Endothelial cell (in vitro differentiated cells): ENCODE results near the gene LETM1. TPM values are rescaled to one million over a fixed set of nuclear protein-coding genes. Genes with fewer than 3 reads are reported as not detected.

Experiments
- DNase-seq: peaks from one replicate; pipeline ENCODE4 v3.0.0; 2021; ENCODE audit warnings: low spot score
- H3K27ac Mint-ChIP-seq: one replicate; pipeline ENCODE4 v1.8.0; 2021; ENCODE audit warnings: mixed read lengths, inconsistent platforms; ENCODE audit not compliant: unreplicated experiment
- H3K27me3 Mint-ChIP-seq: one replicate; pipeline ENCODE4 v1.8.0; 2021; ENCODE audit warnings: mild to moderate bottlenecking, moderate library complexity, mixed read lengths, inconsistent platforms; ENCODE audit not compliant: unreplicated experiment
- H3K36me3 Mint-ChIP-seq: one replicate; pipeline ENCODE4 v1.8.0; 2021; ENCODE audit warnings: mild to moderate bottlenecking, low read depth, mixed read lengths, inconsistent platforms; ENCODE audit not compliant: unreplicated experiment
- H3K4me1 Mint-ChIP-seq: one replicate; pipeline ENCODE4 v1.8.0; 2021; ENCODE audit warnings: mild to moderate bottlenecking, mixed read lengths, inconsistent platforms; ENCODE audit not compliant: unreplicated experiment
- H3K4me3 Mint-ChIP-seq: one replicate; pipeline ENCODE4 v1.8.0; 2021; ENCODE audit warnings: mild to moderate bottlenecking, mixed read lengths, inconsistent platforms; ENCODE audit not compliant: unreplicated experiment
- H3K9me3 Mint-ChIP-seq: one replicate; pipeline ENCODE4 v1.8.0; 2021; ENCODE audit warnings: mixed read lengths, inconsistent platforms; ENCODE audit not compliant: unreplicated experiment
- total RNA-seq: library from RNA; stranded (reverse); fragmentation: NEBNext Ultra II Directional; extraction: Animal tissue kit (Norgen Biotek cat#: 25700); gene quantifications from one replicate; pipeline ENCODE4 v1.2.1, GENCODE V29; 2021; ENCODE audit not compliant: unreplicated experiment
- TF ChIP-seq, protein P1 (sequence below): fragments of 200-600 bp; sonication (generic); IDR thresholded peaks from one replicate; pipeline ENCODE4 v1.5.0; 2021; ENCODE audit warnings: antibody characterized with exemption; ENCODE audit not compliant: unreplicated experiment

Gene LETM1
- total RNA-seq, 1 donor from 2014 or later = 37.1 TPM

DNA sequence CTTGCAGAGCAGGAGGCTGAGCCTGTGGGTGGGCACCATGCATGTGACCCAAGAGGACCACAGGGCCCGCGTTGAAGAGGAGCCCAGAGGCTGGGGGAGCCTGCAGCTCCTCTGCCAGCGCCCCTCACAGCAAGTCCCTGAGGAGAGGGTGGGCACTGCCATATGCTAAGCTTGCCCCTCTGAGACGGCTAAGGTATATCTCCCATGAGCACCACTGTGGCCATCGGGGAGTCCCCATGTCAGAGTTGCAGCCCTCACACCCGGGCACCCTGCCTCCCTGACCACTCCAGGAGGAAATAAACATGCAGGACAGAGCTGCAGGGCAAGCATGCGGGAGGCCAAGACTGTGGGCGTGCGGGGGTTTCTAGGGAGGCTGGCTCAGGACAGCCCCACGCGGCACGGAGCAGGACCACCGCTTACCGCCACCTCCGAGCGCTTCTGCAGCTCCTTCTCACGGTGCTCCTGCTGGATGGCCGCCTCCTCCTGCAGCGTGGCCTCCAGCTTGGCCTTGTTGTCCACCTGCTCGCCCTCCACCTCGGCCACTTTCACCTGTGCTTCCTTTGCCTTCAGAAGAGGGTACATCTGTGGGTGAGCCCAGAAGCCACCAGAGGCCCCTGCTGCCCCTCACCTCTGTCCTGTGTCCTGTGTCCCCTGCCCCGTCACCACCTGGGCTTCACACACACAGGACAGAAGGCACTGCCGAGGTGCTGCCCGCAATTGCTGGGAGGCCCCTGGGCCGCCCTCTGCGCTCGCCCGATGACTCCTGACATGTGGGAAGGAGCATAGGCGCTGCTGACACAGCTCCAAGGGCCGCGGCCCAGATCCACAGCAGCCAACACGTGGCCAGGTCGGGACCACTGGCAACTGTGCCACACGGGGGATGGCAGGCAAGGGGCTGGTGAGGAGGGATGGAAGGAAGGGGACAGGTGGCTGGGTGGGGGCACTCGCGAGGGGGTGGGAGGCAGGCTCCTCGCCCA is 33.1 kb downstream of the LETM1 start:
- Mint-ChIP-seq H3K9me3 (no peaks in the 10 kb centered on the region), H3K27ac (no peak overlapping the region), H3K36me3 (peaks cover 36% of the 10 kb centered on the region)

DNA sequence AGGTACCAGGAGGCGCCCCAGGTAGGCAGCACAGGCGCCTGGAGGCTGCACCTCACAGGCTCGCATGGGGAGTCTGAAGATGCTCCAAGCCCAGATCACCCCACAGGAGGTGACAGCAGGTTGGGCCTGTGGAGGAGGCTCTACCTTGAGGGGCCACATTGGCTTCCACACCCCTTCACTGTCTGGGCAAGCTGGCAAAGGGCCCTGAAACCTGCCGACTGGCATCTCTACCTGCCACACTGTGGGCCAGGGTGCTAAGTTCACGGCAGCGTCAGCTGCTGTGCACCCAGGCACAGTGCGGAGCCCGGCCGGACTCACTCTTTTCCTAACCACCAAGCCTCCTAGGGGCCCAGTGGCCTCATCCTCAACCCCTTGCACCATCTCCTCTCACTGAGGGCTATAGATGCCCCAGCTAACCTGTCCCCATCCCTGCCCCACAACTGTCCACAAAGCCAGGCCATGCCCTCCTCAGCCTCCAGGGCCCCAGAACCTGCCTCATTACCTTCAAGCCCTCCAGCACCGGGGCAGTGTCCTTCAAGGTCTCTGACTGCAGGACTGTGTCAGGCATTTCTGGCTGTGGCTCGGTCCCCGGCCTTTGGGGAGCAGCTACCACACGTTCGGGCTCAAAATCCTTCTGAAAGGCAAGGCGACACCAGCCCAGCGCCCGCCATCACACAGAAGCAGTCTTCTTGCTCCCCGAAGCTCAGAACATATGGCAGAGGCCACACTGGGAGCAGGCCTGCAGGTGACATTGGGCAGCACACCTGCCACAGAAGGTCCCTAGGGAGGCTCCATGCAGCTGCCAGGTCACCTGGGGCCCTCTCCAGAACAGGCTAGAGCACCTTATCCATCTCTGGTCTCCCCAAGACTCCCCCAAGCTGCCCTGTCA is 34.0 kb downstream of the LETM1 start:
- Mint-ChIP-seq H3K27me3 (peaks cover 6% of the 10 kb centered on the region), H3K4me1 (peaks cover 3% of the 10 kb centered on the region), H3K4me3 (no peak overlapping the region), H3K9me3 (no peaks in the 10 kb centered on the region), H3K27ac (no peak overlapping the region), H3K36me3 (peaks cover 34% of the 10 kb centered on the region)
- TF ChIP-seq, protein P1, sequence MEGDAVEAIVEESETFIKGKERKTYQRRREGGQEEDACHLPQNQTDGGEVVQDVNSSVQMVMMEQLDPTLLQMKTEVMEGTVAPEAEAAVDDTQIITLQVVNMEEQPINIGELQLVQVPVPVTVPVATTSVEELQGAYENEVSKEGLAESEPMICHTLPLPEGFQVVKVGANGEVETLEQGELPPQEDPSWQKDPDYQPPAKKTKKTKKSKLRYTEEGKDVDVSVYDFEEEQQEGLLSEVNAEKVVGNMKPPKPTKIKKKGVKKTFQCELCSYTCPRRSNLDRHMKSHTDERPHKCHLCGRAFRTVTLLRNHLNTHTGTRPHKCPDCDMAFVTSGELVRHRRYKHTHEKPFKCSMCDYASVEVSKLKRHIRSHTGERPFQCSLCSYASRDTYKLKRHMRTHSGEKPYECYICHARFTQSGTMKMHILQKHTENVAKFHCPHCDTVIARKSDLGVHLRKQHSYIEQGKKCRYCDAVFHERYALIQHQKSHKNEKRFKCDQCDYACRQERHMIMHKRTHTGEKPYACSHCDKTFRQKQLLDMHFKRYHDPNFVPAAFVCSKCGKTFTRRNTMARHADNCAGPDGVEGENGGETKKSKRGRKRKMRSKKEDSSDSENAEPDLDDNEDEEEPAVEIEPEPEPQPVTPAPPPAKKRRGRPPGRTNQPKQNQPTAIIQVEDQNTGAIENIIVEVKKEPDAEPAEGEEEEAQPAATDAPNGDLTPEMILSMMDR = no peak
- DNase-seq = no peak

More for the DNA sequence above, 33.1 kb downstream of the LETM1 start:
- no peak for DNase-seq
- peaks cover 4% of the 10 kb centered on the region for H3K4me1 Mint-ChIP-seq
- H3K27me3 Mint-ChIP-seq = peaks cover 6% of the 10 kb centered on the region
- H3K4me3 Mint-ChIP-seq = no peak overlapping the region
- TF ChIP-seq, protein P1 = no peak

DNA sequence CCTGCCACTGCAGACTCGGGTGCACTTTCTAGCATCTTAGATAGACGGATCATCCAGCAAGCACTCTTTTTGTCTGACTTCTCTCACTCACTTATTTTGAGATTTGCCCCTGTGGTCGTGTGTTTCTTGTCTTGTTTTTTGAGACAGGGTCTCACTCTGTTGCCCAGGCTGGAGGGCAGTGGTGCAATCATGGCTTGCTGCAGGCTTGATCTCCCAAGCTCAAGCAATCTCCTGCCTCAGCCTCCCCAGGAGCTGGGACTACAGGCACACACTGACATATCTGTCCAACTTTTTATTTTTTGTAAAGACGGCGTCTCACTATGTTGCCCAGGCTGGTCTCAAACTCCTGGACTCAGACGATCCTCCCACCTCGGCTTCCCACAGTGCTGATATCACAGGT is 36.1 kb downstream of the LETM1 start:
- peaks cover 3% of the 10 kb centered on the region for H3K4me1 Mint-ChIP-seq
- TF ChIP-seq, protein P1 = no peak
- peaks cover 25% of the 10 kb centered on the region for H3K36me3 Mint-ChIP-seq
- no peak overlapping the region for H3K27ac Mint-ChIP-seq
- DNase-seq = no peak
- peak overlapping the region; percentile 71 for H3K4me3 Mint-ChIP-seq
- peaks cover 3% of the 10 kb centered on the region for H3K27me3 Mint-ChIP-seq
- H3K9me3 Mint-ChIP-seq = no peaks in the 10 kb centered on the region

DNA sequence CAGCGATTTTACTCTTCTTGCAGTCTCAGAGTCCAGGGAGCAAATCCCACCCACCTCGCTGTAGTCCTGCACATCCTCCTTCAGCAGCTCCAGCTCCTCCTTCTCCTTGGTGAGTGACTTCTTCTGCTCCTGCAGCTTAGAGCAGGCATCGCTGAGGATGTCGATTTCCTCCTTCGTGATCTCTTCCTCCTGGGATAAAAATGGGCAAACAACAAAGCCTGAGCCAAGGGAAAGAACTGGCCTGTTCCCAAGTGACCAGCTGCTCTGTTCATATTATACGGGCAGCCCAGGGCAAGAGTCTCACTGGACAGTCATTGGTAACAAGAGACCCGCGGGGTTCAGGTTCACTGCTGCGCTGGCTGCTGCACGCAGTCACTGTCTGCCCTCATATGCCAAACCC is 36.7 kb downstream of the LETM1 start:
- TF ChIP-seq, protein P1 = no peak
- no peak for DNase-seq
- no peak overlapping the region for H3K4me3 Mint-ChIP-seq
- no peak overlapping the region for H3K27ac Mint-ChIP-seq
- no peaks in the 10 kb centered on the region for H3K9me3 Mint-ChIP-seq
- peaks cover 3% of the 10 kb centered on the region for H3K4me1 Mint-ChIP-seq
- H3K27me3 Mint-ChIP-seq = peaks cover 3% of the 10 kb centered on the region
- H3K36me3 Mint-ChIP-seq = peaks cover 24% of the 10 kb centered on the region
